GM18505 (cell line): Measurements from ENCODE around the gene TRIM9.

Experiments used
- ATAC-seq: cut with Tn5 transposase; IDR thresholded peaks from one replicate; pipeline ENCODE4 v1.9.1; 2021; ENCODE audit not compliant: unreplicated experiment
- POLR2A ChIP-seq: IDR thresholded peaks from 4 replicates; pipeline ENCODE4 v1.6.1; 2011; ENCODE audit warnings: borderline replicate concordance; ENCODE audit not compliant: insufficient read depth, insufficient read length; ENCODE audit errors: extremely low read depth

Gene TRIM9

DNA sequence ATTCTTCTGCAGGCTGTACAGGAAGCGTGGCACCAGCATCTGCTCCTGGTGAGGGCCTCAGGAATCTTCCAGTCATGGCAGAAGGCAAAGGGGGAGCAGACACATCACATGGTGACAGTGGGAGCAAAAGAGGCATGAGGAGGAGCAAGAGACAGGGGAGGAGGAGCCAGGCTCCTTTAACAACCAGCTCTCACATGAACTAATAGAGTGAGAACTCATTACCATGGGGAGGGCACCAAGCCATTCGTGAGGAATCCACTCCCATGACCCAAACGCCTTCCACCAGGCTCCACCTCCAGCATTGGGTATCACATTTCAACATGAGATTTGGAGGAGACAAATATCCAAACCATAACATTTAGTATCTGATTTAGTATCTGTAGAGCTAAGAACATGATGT is 14.7 kb upstream of the TRIM9 start:
- TF ChIP-seq POLR2A, result no peak
- ATAC-seq, result no peak

DNA sequence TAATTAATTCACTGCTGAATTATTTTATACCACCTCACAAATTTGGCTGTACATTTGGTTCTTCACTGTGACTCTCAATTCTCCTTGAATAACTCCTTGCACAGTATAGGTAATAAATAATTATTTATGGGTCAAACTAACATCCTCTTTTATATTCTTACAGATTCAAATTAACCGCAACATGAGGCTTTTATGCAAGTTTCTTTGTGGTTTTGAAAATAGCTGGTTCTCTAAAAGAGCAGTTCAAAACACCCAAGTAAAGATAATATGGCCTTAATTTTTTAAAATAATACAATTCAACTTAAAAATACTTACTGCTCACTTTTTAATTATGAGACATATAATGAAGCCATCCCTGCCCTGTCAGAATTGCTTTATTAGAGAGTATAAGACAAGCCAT is 12.9 kb upstream of the TRIM9 start:
- TF ChIP-seq POLR2A, result no peak
- ATAC-seq, result no peak

- no peak for TF ChIP-seq POLR2A
These were observed 9.6 kb upstream of the TRIM9 start for GRCh38 chr14:51104467-51104866.

DNA sequence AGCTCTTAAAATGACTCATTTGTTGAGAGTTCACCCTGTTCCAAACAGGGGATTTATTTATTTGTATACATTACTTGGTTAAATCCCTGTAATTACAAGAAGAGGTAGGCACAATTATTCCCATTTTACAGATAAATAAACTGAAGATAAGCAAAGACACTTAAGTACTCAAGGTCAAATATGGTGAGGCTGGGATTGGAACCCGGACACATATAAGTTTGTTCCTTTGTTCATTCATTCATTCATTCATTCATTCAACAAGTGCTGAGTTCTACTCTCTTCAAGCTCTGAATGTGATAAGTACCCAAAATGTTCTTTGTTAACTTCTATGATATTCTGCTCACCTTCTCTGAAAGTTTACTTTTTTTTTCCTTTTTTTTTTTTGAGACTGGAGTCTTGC is 2.4 kb upstream of the TRIM9 start:
- ATAC-seq, result no peak
- TF ChIP-seq POLR2A, result no peak

More at GRCh38 chr14:51104467-51104866, 9.6 kb upstream of the TRIM9 start:
- no peak for ATAC-seq

DNA sequence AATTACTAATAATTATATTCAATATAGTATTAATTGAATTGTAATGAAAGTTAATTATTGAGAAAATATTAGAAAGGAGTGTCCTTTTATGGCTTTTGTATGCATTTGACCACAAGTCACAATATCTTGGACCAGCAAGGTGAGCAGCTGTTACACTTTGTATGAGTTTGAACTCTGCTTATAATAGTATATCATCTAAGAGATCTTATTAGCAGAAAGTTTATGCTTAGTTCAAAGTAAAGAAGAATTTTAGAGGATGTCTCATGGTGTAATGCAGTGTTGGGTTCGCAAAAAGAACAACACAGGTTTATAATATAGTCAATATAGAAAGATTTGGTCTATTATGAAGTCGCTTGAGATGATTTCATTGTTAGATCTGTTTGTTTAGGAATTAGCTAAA is 2.0 kb upstream of the TRIM9 start:
- TF ChIP-seq POLR2A, result no peak
- no peak for ATAC-seq

- ATAC-seq, result no peak
- TF ChIP-seq POLR2A, result no peak
These were observed 1.2 kb upstream of the TRIM9 start for GRCh38 chr14:51095854-51096823.

- peak; percentile 1 for ATAC-seq
- TF ChIP-seq POLR2A, result no peak
These were observed 553 bp downstream of the TRIM9 start for GRCh38 chr14:51094282-51094821.

DNA sequence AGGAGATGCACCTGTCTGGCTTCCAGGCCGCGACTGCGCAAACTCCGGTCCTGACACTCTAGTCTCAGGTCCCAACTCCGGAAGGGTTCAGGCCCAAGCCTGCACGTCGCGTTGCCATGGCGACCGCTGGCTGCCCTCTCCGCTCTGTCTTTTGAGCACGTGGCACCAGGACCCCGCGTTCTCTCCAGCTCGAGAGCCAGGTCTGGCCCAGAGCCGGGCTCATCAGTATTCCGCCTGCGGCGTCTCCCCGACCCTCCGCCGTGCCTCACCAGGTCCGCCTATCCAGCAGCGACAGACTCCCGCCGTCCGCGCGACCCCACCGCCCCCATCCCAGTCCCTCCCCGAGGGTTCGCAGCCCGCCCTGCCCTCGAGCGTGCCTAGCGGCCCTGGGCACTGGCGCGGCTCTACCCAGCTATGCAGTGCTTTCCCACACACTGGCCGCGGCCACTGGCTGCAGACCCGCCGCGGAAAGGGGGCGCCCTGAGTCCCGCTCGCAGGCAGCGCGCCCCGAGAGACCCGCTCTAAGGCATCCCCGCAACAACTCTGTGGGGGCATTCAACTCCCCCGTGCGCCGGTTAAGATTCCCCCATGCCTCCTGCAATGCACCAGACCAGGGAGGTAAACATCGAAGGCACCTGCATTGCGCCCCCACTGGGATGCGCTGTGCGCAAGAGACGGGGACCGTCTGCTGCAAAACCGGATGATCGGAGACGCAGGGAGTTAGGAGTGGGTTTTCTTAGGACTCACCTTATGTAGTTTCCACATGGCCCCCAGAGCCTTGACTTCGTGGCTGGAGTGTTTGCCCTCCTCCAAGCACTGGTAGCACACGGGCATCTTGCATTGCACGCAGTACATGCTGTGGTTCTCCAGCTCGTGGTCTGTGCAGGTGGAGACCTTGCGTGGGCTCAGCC is 1.3 kb downstream of the TRIM9 start:
- TF ChIP-seq POLR2A, result no peak
- ATAC-seq, result no peak

DNA sequence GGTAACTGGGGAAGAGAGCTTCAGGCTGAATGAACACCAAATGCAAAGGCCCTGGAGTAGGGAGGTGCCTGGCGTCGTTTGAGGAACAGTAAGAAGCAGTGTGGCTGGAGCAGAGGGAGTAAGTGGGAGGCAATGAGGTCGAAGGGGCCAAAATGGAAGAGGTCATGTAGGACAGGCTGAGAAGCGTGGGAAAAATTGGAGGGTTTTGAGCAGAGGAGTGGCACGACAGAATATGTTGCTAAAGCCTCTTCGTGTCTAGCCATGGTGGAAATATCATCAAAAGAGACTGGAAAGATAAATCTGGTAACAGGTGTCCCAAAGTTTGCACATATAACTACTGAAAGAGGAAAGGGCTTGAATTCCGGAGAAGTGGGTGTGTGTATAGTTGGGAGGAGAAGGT is 1.9 kb downstream of the TRIM9 start:
- TF ChIP-seq POLR2A, result no peak
- ATAC-seq, result no peak

GRCh38 chr14:51089278-51089677 is 5.6 kb downstream of the TRIM9 start:
- no peak for ATAC-seq

GRCh38 chr14:51087031-51087441 is 7.9 kb downstream of the TRIM9 start:
- no peak for ATAC-seq
- TF ChIP-seq POLR2A, result no peak

More at GRCh38 chr14:51089278-51089677, 5.6 kb downstream of the TRIM9 start:
- no peak for TF ChIP-seq POLR2A

DNA sequence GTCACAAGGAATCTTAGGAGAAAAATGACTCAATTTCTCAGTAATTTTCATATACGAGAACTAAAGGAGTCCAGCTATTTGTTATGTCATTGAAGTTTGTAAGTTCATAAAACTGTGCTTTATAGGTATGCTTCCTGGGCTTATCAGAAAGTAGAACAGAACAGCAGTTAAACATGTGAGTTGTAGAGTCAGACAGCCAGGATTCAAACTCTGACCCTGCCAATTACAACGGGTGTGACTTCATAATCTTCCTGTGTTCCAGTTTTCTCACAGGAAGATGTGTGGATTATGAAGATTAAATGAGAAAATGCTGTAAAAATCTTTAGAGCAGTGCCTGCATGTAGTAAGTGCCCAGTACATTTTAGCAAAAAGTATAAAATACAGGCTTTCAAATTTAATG is 8.9 kb downstream of the TRIM9 start:
- ATAC-seq, result no peak

GRCh38 chr14:51084962-51085361 is 9.9 kb downstream of the TRIM9 start:
- ATAC-seq, result no peak

More for the DNA sequence above, 8.9 kb downstream of the TRIM9 start:
- TF ChIP-seq POLR2A, result no peak

More at GRCh38 chr14:51084962-51085361, 9.9 kb downstream of the TRIM9 start:
- TF ChIP-seq POLR2A, result no peak
